Adrenal gland (tissue), 12 donors: ENCODE data around the gene CMYA5. TPM values are rescaled to one million over a fixed set of nuclear protein-coding genes. Genes with fewer than 3 reads are reported as not detected.

Source experiments
- DNase-seq, 7 donors: peaks; one replicate each; pipeline ENCODE4 v3.0.0-alpha.2; 2019 to 2020
- H3K27ac ChIP-seq, 5 donors: fragments of 200-600 bp; sonication (generic) in 4 of 5; 1 replicate in 3 of 5; 2 replicates in 2 of 5; pipeline versions ENCODE4 v1.5.1 to v1.8.0; 2016 to 2020; ENCODE audit warnings: mild to moderate bottlenecking in 1 of 5
- H3K27me3 ChIP-seq: fragments of 200-600 bp; 2 replicates; pipeline ENCODE4 v1.8.0; 2021
- H3K36me3 ChIP-seq, 2 donors: fragments of 200-600 bp; replicated peaks in 1 of 2; 1 replicate in 1 of 2; 2 replicates in 1 of 2; pipeline versions ENCODE4 v1.5.1 to v1.8.0; 2018 to 2022
- H3K4me1 ChIP-seq, 2 donors: fragments of 200-600 bp; replicated peaks in 1 of 2; 1 replicate in 1 of 2; 2 replicates in 1 of 2; pipeline versions ENCODE4 v1.5.1 to v1.8.0; 2018 to 2021
- H3K4me3 ChIP-seq, 4 donors: fragments of 200-600 bp; sonication (generic) in 3 of 4; one replicate each; pipeline ENCODE4 v1.5.1; 2016 to 2018
- H3K9me3 ChIP-seq, 3 donors: fragments of 200-600 bp; sonication (generic) in 1 of 3; replicated peaks in 1 of 3; 1 replicate in 2 of 3; 2 replicates in 1 of 3; pipeline versions ENCODE4 v1.5.1 to v1.8.0; 2016 to 2021
- POLR2A ChIP-seq, 2 donors: fragments of 450-650 bp; IDR thresholded peaks; one replicate each; pipeline ENCODE4 v1.6.1; 2017; ENCODE audit warnings: antibody characterized with exemption in 2 of 2, mild to moderate bottlenecking in 2 of 2, moderate library complexity in 1 of 2
- WGBS, 4 donors: extraction: QIAGEN DNeasy Blood & Tissue Kit in 2 of 4; methylation state at CpG; one replicate each; pipeline versions ENCODE4 v1.1.5 to v1.1.7; 2013 to 2017; 5-methylcytosine and 5-hydroxymethylcytosine counted together
- intact Hi-C, 2 donors: fragments of 100-400 bp; cut with DNase I; formaldehyde crosslinking; loops; one replicate each; pipeline versions ENCODE4 v1.14.1 to v1.15.0; 2022 to 2023
- polyA plus RNA-seq, 3 donors: library from polyadenylated mRNA; stranded (reverse); fragments of 200-250 nt in 2 of 3; fragments of 350-450 nt in 1 of 3; fragmentation: Illumina TruSeq in 1 of 3; extraction: RNeasy Lipid Tissue Mini Kit (QIAGEN cat#74804) in 1 of 3; gene quantifications; one replicate each; pipeline ENCODE4 v1.2.3, GENCODE V29; 2013 to 2014
- small RNA-seq, 2 donors: library from RNA; depleted of rRNA; stranded (forward); fragments of <200 nt; gene quantifications; one replicate each; pipeline ENCODE3, GENCODE V24; 2016
- total RNA-seq, 9 donors: library from RNA; depleted of rRNA in 4 of 9; stranded (reverse); fragments of >200 nt in 4 of 9; fragments of 120-200 nt in 1 of 9; fragmentation: NEBNext Ultra II Directional in 1 of 9; extraction: Animal tissue kit (Norgen Biotek cat#: 25700) in 1 of 9; gene quantifications; one replicate each; pipeline versions ENCODE4 v1.1.0 to v1.2.4, GENCODE V29; 2013 to 2023
- TF ChIP-seq, protein P1 (sequence below), 6 experiments: fragments of 450-650 bp in 4 of 6; fragments of 200-600 bp in 2 of 6; sonication (generic) in 1 of 6; IDR thresholded peaks; 1 replicate in 5 of 6; 2 replicates in 1 of 6; pipeline versions ENCODE4 v1.5.1 to v1.8.0; 2016 to 2021; ENCODE audit warnings: antibody characterized with exemption in 6 of 6, mild to moderate bottlenecking in 2 of 6, moderate library complexity in 1 of 6
- donor health status: healthy with polysubstance abuse.
- donor health status: Bipolar disorder and iron deficiency.
- donor health status: DM: yes; HTN: yes; CAD: no.
- donor health status: DM: no; HTN: no; CAD: no.
- donor health status: DM: no; HTN: no; CAD: no.
- donor health status: DM: yes; HTN: yes; CAD: no.

CMYA5 gene
- total and polyA plus RNA-seq, 12 donors, result 0.11 to 5.6 (median 0.40) TPM

DNA sequence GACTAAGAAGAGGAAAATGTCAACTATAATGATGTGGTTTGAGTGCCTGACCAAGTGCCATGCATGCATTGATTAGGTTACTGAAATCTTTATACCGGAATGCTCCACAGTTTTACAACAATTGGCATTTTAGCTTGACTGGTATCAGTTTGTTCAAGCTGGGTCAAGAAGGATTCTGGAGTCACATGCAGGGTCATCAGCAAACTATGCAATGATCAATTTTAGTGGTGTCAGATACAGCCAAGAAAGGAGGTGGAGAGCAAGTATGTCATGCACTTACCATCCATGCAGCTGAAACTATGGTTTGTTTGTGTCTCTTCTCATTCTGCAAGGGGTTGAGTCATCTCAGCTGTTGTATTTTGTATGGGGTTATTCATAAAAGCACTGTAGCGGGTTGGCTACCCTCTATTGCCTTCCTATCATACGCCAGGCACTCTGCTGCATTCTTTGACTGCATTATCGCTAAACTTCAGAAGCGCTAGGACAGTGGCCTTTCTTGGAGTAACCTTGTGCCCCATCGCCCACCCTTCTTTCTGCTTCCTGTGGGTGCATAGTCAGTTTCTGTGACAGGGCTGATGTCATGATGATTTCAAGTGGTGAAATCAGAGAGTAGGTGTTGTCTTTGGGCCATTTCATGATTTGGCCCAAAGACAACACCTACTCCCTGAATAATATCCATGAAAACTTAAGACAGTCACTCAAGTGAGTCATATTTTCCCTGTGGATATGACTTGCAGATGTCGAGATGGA is 156.0 kb downstream of the CMYA5 start:
- TF ChIP-seq POLR2A (IDR thresholded peaks at IDR 0.05), result no peak
- TF ChIP-seq, protein P1, sequence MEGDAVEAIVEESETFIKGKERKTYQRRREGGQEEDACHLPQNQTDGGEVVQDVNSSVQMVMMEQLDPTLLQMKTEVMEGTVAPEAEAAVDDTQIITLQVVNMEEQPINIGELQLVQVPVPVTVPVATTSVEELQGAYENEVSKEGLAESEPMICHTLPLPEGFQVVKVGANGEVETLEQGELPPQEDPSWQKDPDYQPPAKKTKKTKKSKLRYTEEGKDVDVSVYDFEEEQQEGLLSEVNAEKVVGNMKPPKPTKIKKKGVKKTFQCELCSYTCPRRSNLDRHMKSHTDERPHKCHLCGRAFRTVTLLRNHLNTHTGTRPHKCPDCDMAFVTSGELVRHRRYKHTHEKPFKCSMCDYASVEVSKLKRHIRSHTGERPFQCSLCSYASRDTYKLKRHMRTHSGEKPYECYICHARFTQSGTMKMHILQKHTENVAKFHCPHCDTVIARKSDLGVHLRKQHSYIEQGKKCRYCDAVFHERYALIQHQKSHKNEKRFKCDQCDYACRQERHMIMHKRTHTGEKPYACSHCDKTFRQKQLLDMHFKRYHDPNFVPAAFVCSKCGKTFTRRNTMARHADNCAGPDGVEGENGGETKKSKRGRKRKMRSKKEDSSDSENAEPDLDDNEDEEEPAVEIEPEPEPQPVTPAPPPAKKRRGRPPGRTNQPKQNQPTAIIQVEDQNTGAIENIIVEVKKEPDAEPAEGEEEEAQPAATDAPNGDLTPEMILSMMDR (IDR thresholded peaks at IDR 0.05), result no peak
- intact Hi-C loops, result no loop called here
- H3K36me3 ChIP-seq, result no peaks in the 10 kb centered on the region
- H3K27me3 ChIP-seq, result peaks cover 14% of the 10 kb centered on the region
- no peaks in the 10 kb centered on the region for H3K4me1 ChIP-seq
- no peak overlapping the region for H3K27ac ChIP-seq
- no peak overlapping the region for H3K4me3 ChIP-seq
- H3K9me3 ChIP-seq, result no peaks in the 10 kb centered on the region
- no peak for DNase-seq
- WGBS, 4 donors, result 82 to 86% (median 85%) methylated on average over 7 of the region's 7 CpGs

DNA sequence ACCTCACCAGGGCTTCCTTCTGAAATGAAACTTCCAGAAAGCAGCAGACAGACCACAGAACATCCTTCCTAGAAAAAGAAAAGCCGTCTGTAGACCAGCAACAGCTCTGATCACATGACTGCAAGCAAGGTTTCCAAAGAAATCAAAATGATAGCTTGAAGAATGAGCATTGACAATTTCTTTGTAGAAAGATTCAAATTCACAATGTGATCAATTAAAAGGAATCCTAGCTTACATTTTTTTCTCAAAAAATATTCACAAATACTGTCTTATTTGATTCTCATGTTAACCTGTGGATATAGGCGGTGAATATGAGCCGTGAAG is 156.5 kb downstream of the CMYA5 start:
- H3K36me3 ChIP-seq, result no peaks in the 10 kb centered on the region
- DNase-seq, result no peak
- H3K9me3 ChIP-seq, result no peaks in the 10 kb centered on the region
- H3K27ac ChIP-seq, result no peak overlapping the region
- no peak overlapping the region for H3K4me3 ChIP-seq
- 77 to 86% (median 83%) methylated on average over 3 of the region's 3 CpGs for WGBS, 4 donors
- no peaks in the 10 kb centered on the region for H3K4me1 ChIP-seq
- peaks cover 14% of the 10 kb centered on the region for H3K27me3 ChIP-seq
- TF ChIP-seq, protein P1 (IDR thresholded peaks at IDR 0.05), result no peak
- TF ChIP-seq POLR2A (IDR thresholded peaks at IDR 0.05), result no peak
- intact Hi-C loops, result no loop called here

DNA sequence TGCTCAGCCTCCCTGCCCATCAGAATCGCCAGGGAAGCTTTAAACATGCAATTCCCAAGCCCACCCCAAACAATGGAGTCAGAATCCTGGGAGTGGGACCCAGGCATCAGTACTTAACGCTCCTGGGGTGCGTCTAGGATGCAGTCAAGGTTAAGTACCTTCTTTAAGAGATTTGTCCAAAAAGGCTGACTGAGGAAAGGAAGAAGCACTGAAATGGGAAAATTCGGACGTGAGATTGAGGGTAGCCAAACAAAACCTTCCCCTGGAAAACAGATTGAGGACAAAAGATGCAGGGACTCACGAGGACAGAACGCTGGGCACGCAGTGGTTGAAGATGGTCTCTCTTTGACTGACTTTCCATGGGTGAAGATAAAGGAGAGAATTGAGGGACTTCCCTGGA is 157.9 kb downstream of the CMYA5 start:
- no peak for TF ChIP-seq POLR2A (IDR thresholded peaks at IDR 0.05)
- TF ChIP-seq, protein P1 (IDR thresholded peaks at IDR 0.05), result no peak
- Histone ChIP-seq H3K36me3 (no peaks in the 10 kb centered on the region), H3K4me1 (no peaks in the 10 kb centered on the region), H3K4me3 (no peak overlapping the region), H3K27ac (no peak overlapping the region), H3K27me3 (peaks cover 8% of the 10 kb centered on the region), H3K9me3 (no peaks in the 10 kb centered on the region)
- WGBS, 4 donors, result 79 to 91% (median 82%) methylated on average over 8 of the region's 8 CpGs
- intact Hi-C loops, result no loop called here
- no peak for DNase-seq

DNA sequence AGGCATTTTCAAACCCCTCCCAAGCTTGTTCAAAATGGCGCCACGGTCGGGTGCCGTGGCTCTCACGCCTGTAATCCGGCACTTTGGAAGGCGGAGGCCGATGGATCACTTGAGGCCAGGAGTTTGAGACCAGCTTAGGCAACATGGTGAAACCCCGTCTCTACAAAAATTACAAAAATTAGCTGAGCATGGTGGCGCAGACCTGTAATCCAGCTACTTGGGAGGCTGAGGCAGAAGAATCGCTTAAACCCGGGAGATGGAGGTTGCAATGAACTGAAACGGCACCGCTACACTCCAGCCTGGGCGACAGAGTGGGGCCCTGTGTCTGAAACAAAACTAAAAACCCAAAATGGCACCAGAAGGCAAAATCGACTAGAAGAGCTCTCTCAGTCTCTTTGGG is 159.4 kb downstream of the CMYA5 start:
- whole genome bisulfite sequencing, 4 donors, result 92 to 95% (median 94%) methylated on average over 16 of the region's 16 CpGs
- no peaks in the 10 kb centered on the region for H3K36me3 ChIP-seq
- no peak for DNase-seq
- H3K27me3 ChIP-seq, result peaks cover 8% of the 10 kb centered on the region
- H3K27ac ChIP-seq, result no peak overlapping the region
- no peak overlapping the region for H3K4me3 ChIP-seq
- no peaks in the 10 kb centered on the region for H3K4me1 ChIP-seq
- no peak for TF ChIP-seq POLR2A (IDR thresholded peaks at IDR 0.05)
- TF ChIP-seq, protein P1 (IDR thresholded peaks at IDR 0.05), result no peak
- H3K9me3 ChIP-seq, result no peaks in the 10 kb centered on the region
- intact Hi-C loops, result no loop called here

Small RNAs within 50 kb of the gene (small RNA-seq; reads per million reads assigned to genes)
- 0 reads per million in 2 donors for gene AC008496.1

Other genes with a start within 250 kb of the CMYA5 start
- gene HOMER1, start 175.7 kb upstream of the CMYA5 start, total RNA-seq, result 10 to 100 TPM in 1 of 9 donors, 1 to 10 TPM in 3, under 1 TPM in 5; 0.06 to 10.4 (median 0.84) TPM
- 1 to 10 TPM in 1 of 3 donors, under 1 TPM in 2; 0.44 to 1.2 (median 0.48) TPM for gene HOMER1, start 175.7 kb upstream of the CMYA5 start, polyA plus RNA-seq
- gene TENT2, start 77.4 kb upstream of the CMYA5 start, total RNA-seq, result 10 to 100 TPM; 18.7 to 70.9 (median 53.5) TPM
- 10 to 100 TPM; 31.2 to 42.3 (median 36.0) TPM for gene TENT2, start 77.4 kb upstream of the CMYA5 start, polyA plus RNA-seq